Measurements from ENCODE around the gene LDLR.
"Not testable (repeated sequence)": the region's sequence is repeated elsewhere in the genome, so short reads cannot be mapped to it uniquely, and the experiment has no call there.

DNA sequence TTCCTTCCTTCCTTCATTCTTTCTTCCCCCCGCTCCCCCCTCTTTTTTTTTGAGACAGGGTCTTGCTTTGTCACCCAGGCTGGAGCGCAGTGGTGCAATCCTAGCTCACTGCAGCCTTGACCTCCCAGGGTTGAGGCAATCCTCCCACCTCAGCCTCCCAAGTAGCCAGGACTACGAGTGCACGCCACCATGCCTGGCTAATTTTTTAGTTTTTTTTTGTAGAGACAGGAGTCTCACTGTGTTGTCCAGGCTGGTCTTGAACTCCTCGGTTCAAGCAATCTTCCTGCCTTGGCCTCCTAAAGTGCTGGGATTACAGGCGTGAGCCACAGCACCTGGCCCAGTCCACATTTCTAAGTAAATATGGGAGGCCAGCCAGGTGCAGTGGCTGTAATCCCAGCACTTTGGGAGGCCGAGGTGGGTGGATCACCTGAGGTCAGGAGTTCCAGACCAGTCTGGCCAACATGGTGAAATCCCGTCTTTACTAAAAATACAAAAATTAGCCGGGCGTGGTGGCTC is 50.8 kb downstream of the LDLR start:
- TF ChIP-seq PPARA (CRISPR knock-in tag; IDR thresholded peaks at IDR 0.05; ENCODE audit: borderline replicate concordance); ZNF8 (CRISPR knock-in tag; IDR thresholded peaks at IDR 0.05); GLIS3 (CRISPR knock-in tag; IDR thresholded peaks at IDR 0.05); ZFP3 (CRISPR knock-in tag; IDR thresholded peaks at IDR 0.05): not testable (repeated sequence)
- TF ChIP-seq, protein P1, sequence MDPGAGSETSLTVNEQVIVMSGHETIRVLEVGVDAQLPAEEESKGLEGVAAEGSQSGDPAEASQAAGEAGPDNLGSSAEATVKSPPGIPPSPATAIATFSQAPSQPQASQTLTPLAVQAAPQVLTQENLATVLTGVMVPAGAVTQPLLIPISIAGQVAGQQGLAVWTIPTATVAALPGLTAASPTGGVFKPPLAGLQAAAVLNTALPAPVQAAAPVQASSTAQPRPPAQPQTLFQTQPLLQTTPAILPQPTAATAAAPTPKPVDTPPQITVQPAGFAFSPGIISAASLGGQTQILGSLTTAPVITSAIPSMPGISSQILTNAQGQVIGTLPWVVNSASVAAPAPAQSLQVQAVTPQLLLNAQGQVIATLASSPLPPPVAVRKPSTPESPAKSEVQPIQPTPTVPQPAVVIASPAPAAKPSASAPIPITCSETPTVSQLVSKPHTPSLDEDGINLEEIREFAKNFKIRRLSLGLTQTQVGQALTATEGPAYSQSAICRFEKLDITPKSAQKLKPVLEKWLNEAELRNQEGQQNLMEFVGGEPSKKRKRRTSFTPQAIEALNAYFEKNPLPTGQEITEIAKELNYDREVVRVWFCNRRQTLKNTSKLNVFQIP (CRISPR knock-in tag; IDR thresholded peaks at IDR 0.05; ENCODE audit: borderline replicate concordance, low read depth), result not testable (repeated sequence)

Measured in SK-N-SH treated with all-trans-retinoic acid at 6 μM for 48 hours (cell line).